T follicular helper cell (primary cell): ENCODE measurements around the gene SZT2.
A peak's percentile ranks its signal among the peaks of the same experiment; 100 is the strongest.
"Not testable (repeated sequence)": the region's sequence is repeated elsewhere in the genome, so short reads cannot be mapped to it uniquely, and the experiment has no call there.

Experiments used
- DNase-seq: peaks from one replicate; pipeline ENCODE4 v3.0.0-alpha.2; 2020; ENCODE audit warnings: low read depth

The SZT2 gene

DNA sequence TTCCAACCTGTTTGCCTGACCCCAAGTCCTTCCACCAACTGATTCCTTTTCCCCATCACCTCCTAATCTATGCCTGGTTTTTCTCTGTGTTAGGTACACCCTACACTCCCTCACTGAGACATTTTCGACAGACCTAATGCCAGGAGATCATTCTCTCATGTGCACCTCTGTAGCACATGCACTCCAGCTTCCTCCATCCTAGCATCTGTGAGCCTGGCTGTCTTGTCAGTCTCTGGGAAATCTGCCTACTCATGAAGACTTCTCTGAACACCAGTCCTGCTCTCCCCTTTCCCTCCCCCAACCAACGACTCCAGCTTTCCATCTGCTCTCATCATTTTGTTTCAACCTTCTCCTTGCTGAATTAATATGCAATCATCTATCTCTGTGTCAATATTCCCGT, 1.1 kb upstream of the SZT2 start:
- DNase-seq: no peak

DNA sequence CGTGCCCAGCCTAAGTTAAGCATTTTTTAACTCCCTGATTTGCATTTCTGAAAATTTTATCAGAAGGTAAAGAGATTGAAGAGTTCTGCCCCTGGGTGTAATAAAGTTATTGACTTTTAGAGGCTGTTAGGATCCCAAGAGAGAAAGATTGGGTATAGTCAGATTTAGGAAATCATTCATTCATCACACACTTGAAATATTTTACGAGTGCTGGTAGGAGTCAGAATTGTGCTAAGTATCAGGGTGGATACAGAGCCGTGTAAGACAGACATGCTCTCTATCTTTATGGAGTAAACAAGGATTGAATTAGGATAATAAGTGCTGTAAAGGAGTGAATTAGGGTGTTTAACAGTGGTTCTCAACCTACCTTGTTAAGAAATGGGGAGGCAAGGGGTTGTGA, 3.0 kb downstream of the SZT2 start:
- DNase-seq: no peak

DNA sequence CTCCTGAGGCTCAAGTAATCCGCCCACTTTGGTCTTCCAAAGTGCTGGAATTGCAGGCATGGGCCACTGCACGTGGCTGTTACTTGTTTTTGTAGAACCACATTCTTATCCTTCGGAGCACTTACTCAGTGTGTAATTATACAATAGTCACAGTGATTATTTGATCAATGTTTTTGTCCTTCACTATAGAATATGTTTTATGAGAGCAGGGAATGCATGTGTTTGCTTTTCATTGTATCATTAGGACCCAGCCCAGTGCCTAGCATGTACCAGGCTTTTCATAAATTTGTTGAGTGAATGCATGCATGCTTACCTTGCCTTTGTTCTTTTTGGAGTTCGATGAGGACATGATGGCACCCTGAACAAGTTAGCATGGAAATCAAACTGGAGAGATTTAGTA, 5.8 kb downstream of the SZT2 start:
- no peak for DNase-seq

DNA sequence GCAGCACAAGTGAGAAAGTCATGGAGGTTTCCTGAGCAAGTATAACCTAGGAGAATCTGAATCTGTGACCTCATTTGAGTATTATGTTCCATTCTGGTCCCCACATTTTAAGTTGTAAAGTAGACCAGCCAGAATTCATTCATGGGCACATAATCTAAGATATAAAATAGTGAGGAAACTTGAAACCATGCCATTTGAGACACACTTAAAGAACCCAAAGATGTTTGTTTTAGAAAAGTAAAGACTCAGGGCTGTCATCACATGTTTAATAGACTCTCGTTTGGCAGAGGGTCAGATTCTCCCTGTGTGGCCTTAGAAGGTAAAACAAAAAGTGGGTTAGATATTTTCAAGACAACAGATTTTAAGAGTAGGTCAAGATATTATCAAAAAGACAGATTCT, 6.4 kb downstream of the SZT2 start:
- no peak for DNase-seq

DNA sequence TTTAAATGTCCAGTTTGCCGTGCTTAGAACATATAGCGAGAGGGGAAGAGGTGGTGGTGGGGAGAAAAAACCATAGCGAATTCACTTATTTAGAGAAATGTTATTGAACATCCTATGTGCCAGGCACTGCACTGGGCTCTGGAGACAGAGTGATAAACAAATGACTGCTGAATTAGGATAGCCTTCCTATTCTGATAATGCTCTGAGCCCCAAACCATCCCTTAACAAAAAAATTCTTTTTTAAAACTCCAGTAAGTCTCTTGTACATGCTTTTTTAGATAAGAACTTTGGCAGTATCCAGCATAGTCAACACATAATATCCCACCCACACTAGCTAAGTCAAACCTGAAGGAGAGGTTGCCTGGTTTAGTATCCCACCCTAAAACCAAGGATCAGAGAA, 8.5 kb downstream of the SZT2 start:
- DNase-seq: no peak

- DNase-seq: not testable (repeated sequence)
These were observed 10.7 kb downstream of the SZT2 start for GRCh38 chr1:43400441-43400840.

DNA sequence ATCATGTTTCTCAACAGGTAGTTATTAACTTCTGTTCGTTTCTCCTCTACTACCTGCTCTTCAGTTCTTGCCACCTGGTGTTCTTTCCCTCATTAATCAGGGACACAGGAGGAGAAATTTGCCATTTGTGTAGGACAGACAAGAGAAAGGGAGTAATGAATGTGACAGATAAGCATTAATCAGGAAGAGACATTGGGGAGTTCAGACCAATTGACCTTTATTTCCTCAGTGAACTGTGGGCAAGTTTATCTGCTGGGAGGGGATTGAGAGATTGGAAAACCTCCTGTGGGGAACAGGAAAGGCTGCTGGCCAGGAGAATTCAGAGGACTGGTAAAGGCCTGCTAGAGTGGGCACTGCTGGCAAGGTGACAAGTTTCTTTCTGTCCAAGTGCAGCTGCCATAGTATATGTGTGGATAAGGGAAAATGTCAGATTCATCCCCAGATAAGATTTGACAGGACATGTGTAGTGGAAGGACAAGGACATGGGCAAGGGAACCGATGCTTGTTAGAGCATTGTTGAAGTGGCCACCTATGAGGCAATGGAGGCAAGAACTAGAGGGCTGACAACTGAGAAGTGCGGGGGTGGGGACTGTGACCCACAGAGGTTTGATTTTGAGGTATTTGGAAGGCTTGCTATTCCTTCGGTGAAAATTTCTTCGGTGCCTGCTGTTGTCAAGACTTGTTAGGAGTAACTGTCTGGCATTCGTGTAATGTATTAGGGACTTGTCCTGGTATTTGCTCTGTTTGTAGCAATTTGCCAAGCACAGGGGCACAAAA, 12.6 kb downstream of the SZT2 start:
- DNase-seq: no peak

DNA sequence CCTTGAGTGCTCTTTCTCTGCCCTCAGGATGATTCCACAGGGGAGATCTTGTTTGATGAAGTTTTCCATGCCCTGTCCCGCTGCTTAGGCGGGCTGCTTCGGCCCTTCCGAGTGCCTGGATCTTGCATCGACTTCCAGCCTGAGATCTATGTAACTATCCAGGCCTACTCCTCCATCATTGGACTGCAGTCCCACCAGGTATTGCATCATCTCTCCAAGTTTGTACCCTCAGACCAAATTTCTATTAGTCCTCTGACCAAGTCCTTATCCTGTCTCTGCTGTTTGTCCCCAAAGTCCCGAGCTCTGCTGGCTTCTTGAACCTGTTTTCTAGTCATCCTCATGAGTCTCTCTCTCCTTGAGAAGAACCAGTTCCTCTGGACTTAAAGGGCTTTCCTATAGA, 14.7 kb downstream of the SZT2 start:
- no peak for DNase-seq

GRCh38 chr1:43405219-43405875, 15.6 kb downstream of the SZT2 start:
- DNase-seq: no peak

DNA sequence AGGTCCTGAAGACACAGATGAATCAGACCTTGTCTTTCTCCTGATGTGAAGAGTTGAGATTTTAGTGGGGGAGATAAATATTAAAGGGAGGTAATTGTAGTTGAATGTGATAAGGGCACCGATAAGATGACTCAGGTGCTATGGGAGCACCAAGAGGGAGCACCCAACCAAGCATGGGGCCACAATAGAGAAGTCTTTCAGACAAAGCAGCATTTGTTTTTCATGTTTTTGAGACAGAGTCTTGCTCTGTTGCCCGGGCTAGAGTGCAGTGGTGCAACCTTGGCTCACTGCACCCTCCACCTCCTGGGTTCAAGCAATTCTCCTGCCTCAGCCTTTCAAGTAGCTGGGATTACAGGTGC, 16.2 kb downstream of the SZT2 start:
- DNase-seq: no peak

- DNase-seq: no peak
These were observed 20.9 kb downstream of the SZT2 start for GRCh38 chr1:43410571-43410970.

GRCh38 chr1:43413426-43413825, 23.7 kb downstream of the SZT2 start:
- DNase-seq: not testable (repeated sequence)

- DNase-seq: peak; percentile 46
These were observed 25.0 kb downstream of the SZT2 start for GRCh38 chr1:43414634-43415223.

DNA sequence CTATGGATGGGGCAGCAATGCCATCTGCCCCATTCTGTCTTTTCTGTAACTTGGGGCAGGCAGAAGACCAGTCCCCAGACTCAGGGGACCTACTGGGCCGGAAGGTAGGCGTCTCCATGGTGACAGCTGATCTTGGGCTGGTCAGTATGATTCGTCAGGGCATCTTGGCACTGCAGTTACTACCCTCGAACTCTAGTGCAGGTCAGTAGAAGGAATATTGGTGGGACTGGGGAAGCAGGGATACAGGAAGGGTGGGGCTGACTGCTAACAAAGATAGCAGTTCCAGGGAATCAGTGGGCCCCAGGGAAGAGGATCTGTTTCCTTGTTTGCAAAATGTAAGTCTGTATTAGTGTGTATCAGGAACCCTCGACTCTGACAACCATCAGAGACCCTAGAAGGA, 26.2 kb downstream of the SZT2 start:
- no peak for DNase-seq

DNA sequence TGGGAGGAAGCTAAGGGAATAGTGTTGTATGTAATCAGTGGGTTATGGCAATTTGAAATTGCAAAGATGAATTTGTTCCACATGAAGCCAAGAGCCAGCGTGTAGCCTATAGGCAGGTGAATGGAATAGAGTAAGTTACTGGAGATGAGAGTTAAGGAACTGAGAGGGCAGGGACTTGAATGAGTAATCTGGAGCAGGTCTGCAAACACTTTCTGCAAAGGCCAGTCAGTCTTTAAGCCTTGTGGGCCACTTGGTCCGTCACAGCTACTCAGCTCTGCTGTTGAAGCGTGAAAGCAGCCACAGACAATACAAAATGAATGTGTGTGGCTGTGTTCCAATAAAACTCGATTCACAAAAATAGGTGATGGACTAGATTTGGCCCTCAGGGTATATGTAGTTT, 29.2 kb downstream of the SZT2 start:
- DNase-seq: no peak

DNA sequence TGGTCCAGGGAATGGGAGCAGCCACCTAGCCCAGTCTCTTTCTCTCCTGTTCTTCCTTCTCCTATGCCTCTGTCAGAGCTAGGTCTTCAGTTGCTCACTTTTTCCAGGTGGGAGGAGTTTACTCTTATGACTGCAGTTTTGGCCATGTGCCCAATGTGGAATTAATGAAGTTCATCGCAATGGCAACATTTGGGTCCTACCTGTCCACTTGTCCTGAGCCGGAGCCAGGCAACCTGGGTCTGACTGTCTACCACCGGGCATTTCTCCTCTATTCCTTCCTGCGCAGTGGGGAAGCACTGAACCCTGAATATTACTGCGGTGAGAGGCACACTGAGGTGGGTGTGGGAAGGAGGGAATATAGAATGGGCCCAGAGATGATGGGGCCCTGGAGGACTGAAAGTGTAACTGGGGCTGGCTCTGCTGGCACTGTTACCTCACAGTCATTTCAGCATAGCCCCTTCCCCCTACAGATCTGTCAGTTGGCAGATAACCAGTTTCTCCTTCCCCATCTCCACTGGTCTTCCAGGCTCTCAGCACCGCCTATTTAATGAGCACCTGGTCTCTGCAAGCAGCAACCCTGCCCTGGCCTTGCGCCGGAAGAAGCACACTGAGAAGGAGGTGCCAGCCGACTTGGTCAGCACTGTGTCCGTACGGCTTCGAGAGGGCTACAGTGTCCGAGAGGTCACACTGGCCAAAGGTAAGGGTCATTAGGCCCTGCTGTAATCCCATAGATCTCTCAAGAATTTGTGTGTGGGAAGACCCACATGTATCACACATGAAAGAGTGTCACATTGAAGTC, 30.1 kb downstream of the SZT2 start:
- DNase-seq: no peak

GRCh38 chr1:43420874-43421273, 31.2 kb downstream of the SZT2 start:
- no peak for DNase-seq

DNA sequence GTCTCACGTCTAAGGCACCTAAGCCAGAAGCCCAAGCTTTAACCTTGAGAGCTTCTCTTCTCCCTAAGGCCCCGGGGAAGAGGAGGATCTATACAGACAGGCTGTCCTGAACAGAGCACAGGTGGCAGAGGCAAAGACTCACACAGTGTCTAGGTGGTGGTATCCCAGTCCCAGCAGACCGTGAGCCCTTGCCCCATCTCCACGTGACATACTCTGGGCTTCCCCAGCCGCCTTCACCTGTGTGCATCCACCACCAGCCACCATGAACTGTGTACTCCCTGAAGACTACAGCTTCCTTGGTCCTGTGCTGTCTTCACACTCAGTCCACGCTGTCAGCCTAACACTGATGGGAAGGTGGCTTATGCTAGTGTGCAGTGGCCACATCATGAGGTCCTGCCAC, 31.7 kb downstream of the SZT2 start:
- DNase-seq: no peak

GRCh38 chr1:43421976-43422750, 32.5 kb downstream of the SZT2 start:
- DNase-seq: no peak

DNA sequence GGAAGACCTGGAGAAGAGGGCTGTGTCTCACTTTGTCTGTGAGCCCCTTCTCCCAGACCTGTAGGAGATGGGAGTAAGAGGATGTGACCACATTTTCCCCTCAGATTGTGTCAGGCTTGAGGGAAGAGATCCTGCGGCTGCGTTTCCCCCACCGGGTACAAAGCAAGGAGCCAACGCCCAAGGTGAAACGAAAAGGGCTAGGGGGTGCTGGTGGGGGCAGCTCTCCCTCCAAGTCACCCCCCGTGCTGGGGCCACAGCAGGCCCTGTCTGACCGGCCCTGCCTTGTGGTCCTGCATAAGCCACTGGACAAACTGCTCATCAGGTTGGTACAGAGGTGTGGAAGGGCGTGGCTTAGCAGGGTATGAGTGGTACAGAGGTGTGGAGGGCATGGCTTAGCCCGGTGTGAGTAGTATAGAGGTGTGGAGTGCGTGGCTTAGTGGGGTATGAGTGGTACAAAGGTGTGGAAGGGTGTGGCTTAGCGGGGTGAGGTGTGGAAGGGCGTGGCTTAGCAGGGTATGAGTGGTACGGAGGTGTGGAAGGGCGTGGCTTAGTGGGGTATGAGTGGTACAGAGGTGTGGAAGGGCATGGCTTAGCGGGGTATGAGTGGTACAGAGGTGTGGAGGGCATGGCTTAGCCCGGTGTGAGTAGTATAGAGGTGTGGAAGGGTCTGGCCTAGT, 33.4 kb downstream of the SZT2 start:
- DNase-seq: no peak
